Measurements from ENCODE around the gene MTO1. TPM values are rescaled to one million over a fixed set of nuclear protein-coding genes. Genes with fewer than 3 reads are reported as not detected.
"Not testable (repeated sequence)": the region's sequence is repeated elsewhere in the genome, so short reads cannot be mapped to it uniquely, and the experiment has no call there.

The MTO1 gene
- total RNA-seq, 3 donors from 2014 or later = 17.4 to 40.8 (median 34.4) TPM

GRCh38 chr6:73443555-73443954, 18.0 kb upstream of the MTO1 start:
- Histone ChIP-seq H3K9me3 (no peaks in the 10 kb centered on the region), H3K4me1 (no peaks in the 10 kb centered on the region), H3K27me3 (no peaks in the 10 kb centered on the region), H3K36me3 (no peaks in the 10 kb centered on the region), H3K4me3 (no peak overlapping the region), H3K27ac (no peak overlapping the region)
- no peak for DNase-seq (ENCODE audit: low spot score in 2 of 2)
- no peak for TF ChIP-seq POLR2AphosphoS5 (IDR thresholded peaks at IDR 0.05)
- no peak for TF ChIP-seq POLR2A (IDR thresholded peaks at IDR 0.05)
- intact Hi-C loops (cut with DNase I; ENCODE audit: low total_unique reads) = no loop called here

- no peak for DNase-seq (ENCODE audit: low spot score in 2 of 2)
- no peaks in the 10 kb centered on the region for H3K27me3 ChIP-seq
- intact Hi-C loops (cut with DNase I; ENCODE audit: low total_unique reads) = no loop called here
- no peaks in the 10 kb centered on the region for H3K4me1 ChIP-seq
- no peaks in the 10 kb centered on the region for H3K36me3 ChIP-seq
- peak overlapping the region; percentile 76 to 86 (median 77) for H3K4me3 ChIP-seq
- no peaks in the 10 kb centered on the region for H3K9me3 ChIP-seq
- TF ChIP-seq CTCF (IDR thresholded peaks at IDR 0.05) = no peak
- TF ChIP-seq POLR2AphosphoS5 (IDR thresholded peaks at IDR 0.05) = no peak
- H3K27ac ChIP-seq = peak overlapping the region; percentile 72 to 85
Measured at GRCh38 chr6:73451223-73452106, 10.1 kb upstream of the MTO1 start.

GRCh38 chr6:73452107-73452461, 9.5 kb upstream of the MTO1 start, which contains the start of gene CGAS:
Gene CGAS (minus strand): TSS chr6:73452297. CDS start chr6:73452181, 116 bp downstream.
- H3K9me3 ChIP-seq = no peaks in the 10 kb centered on the region
- intact Hi-C loops (cut with DNase I; ENCODE audit: low total_unique reads) = no loop called here
- peak within 1 kb of the TSS; percentile 72 to 85 for H3K27ac ChIP-seq
- DNase-seq (ENCODE audit: low spot score in 2 of 2) = peak; percentile 27 to 56
- H3K36me3 ChIP-seq = no peaks in the 10 kb centered on the region
- peak within 1 kb of the TSS; percentile 76 to 86 (median 77) for H3K4me3 ChIP-seq
- H3K27me3 ChIP-seq = no peaks in the 10 kb centered on the region
- H3K4me1 ChIP-seq = no peaks in the 10 kb centered on the region
- no peak for TF ChIP-seq POLR2AphosphoS5 (IDR thresholded peaks at IDR 0.05)
- no peak for TF ChIP-seq CTCF (IDR thresholded peaks at IDR 0.05)
- peak; percentile 9 for TF ChIP-seq POLR2A (IDR thresholded peaks at IDR 0.05)

GRCh38 chr6:73455865-73456629, 5.5 kb upstream of the MTO1 start:
- DNase-seq (ENCODE audit: low spot score in 2 of 2) = no peak
- intact Hi-C loops (cut with DNase I; ENCODE audit: low total_unique reads) = no loop called here
- no peaks in the 10 kb centered on the region for H3K9me3 ChIP-seq
- H3K27ac ChIP-seq = no peak overlapping the region
- TF ChIP-seq POLR2A (IDR thresholded peaks at IDR 0.05) (no peak), CTCF (IDR thresholded peaks at IDR 0.05) (no peak)
- no peak overlapping the region for H3K4me3 ChIP-seq
- H3K27me3 ChIP-seq = no peaks in the 10 kb centered on the region
- H3K4me1 ChIP-seq = no peaks in the 10 kb centered on the region
- H3K36me3 ChIP-seq = no peaks in the 10 kb centered on the region

- H3K9me3 ChIP-seq; intact Hi-C loops (cut with DNase I; ENCODE audit: low total_unique reads); DNase-seq (ENCODE audit: low spot score in 2 of 2); H3K4me1 ChIP-seq; H3K4me3 ChIP-seq; H3K27me3 ChIP-seq; H3K36me3 ChIP-seq; H3K27ac ChIP-seq: not testable (repeated sequence)
Measured at GRCh38 chr6:73459474-73459873, 2.1 kb upstream of the MTO1 start.

GRCh38 chr6:73460056-73460455, 1.5 kb upstream of the MTO1 start:
- no peak overlapping the region for H3K4me3 ChIP-seq
- TF ChIP-seq CTCF (IDR thresholded peaks at IDR 0.05) (no peak), POLR2A (IDR thresholded peaks at IDR 0.05) (no peak), POLR2AphosphoS5 (IDR thresholded peaks at IDR 0.05) (no peak)
- H3K9me3 ChIP-seq = no peaks in the 10 kb centered on the region
- no peak for DNase-seq (ENCODE audit: low spot score in 2 of 2)
- H3K4me1 ChIP-seq = no peaks in the 10 kb centered on the region
- H3K36me3 ChIP-seq = no peaks in the 10 kb centered on the region
- intact Hi-C loops (cut with DNase I; ENCODE audit: low total_unique reads) = no loop called here
- H3K27ac ChIP-seq = no peak overlapping the region
- H3K27me3 ChIP-seq = no peaks in the 10 kb centered on the region
